IMR-90 (cell line): ENCODE measurements around the gene ADARB2. TPM values are rescaled to one million over a fixed set of nuclear protein-coding genes. Genes with fewer than 3 reads are reported as not detected.

ENCODE experiments used
- ATAC-seq: fragments of 200-7000 bp; cut with Tn5 transposase; 2 replicates; pipeline ENCODE4 v1.9.1; 2020; ENCODE audit warnings: low read depth, mild to moderate bottlenecking, moderate library complexity
- BruUV-seq: library from RNA; stranded (reverse); fragments of 400-500 nt; replicated peaks from 2 replicates; lab custom pipeline; 2021; lab: Mats Ljungman, UMichigan
- CTCF ChIA-PET: fragments of 300-600 bp; formaldehyde crosslinking; extraction: SDS; loops from one replicate; lab custom pipeline; 2021; ENCODE audit warnings: antibody characterized with exemption; lab: Yijun Ruan, JAX
- POLR2A ChIA-PET: fragments of 300-600 bp; sonication (Branson Sonifier 250); formaldehyde crosslinking; loops from one replicate; lab custom pipeline; 2022; ENCODE audit warnings: antibody characterized with exemption; ENCODE audit not compliant: unreplicated experiment; lab: Charles Lee
- DNase-seq: peaks from one replicate; pipeline ENCODE4 v3.0.0; 2013
- H2AFZ ChIP-seq: replicated peaks from 2 replicates; pipeline ENCODE3; 2013; ENCODE audit warnings: low read length, mild to moderate bottlenecking; ENCODE audit not compliant: poor library complexity
- H2AK5ac ChIP-seq: 2 replicates; pipeline ENCODE4 v1.6.1; 2013; ENCODE audit warnings: low read depth, low read length, inconsistent platforms
- H2AK9ac ChIP-seq: replicated peaks from 2 replicates; pipeline ENCODE3; 2013; ENCODE audit warnings: mild to moderate bottlenecking, low read depth, low read length, moderate library complexity; ENCODE audit not compliant: poor library complexity
- H2BK120ac ChIP-seq: 2 replicates; pipeline ENCODE4 v1.6.1; 2013; ENCODE audit warnings: low read depth, low read length, inconsistent platforms
- H2BK15ac ChIP-seq: 3 replicates; pipeline ENCODE4 v1.6.1; 2013; ENCODE audit warnings: low read depth, low read length, inconsistent platforms
- H2BK20ac ChIP-seq: 2 replicates; pipeline ENCODE4 v1.6.1; 2013; ENCODE audit warnings: low read depth, mild to moderate bottlenecking, inconsistent platforms, low read length, moderate library complexity
- H2BK5ac ChIP-seq: 2 replicates; pipeline ENCODE4 v1.6.1; 2013; ENCODE audit warnings: mild to moderate bottlenecking, low read depth, low read length, inconsistent platforms; ENCODE audit not compliant: poor library complexity, severe bottlenecking
- H3K14ac ChIP-seq: replicated peaks from 2 replicates; pipeline ENCODE4 v1.6.1; 2013; ENCODE audit warnings: low read depth, low read length, inconsistent platforms
- H3K18ac ChIP-seq: 2 replicates; pipeline ENCODE4 v1.6.1; 2013; ENCODE audit warnings: low read depth, low read length, control low read depth
- H3K23ac ChIP-seq: 2 replicates; pipeline ENCODE4 v1.6.1; 2013; ENCODE audit warnings: low read depth, low read length, inconsistent platforms
- H3K27ac ChIP-seq: 2 replicates; pipeline ENCODE4 v1.5.1; 2013; ENCODE audit warnings: mild to moderate bottlenecking, control low read depth, low read length; ENCODE audit not compliant: insufficient read depth
- H3K27me3 ChIP-seq: 2 replicates; pipeline ENCODE4 v1.6.1; 2013; ENCODE audit warnings: low read length; ENCODE audit not compliant: control insufficient read depth, insufficient read depth
- H3K36me3 ChIP-seq: 2 replicates; pipeline ENCODE4 v1.6.1; 2013; ENCODE audit warnings: low read length, mixed read lengths; ENCODE audit not compliant: control insufficient read depth, insufficient read depth
- H3K4ac ChIP-seq: 2 replicates; pipeline ENCODE4 v1.6.1; 2013; ENCODE audit warnings: low read depth, low read length, inconsistent platforms
- H3K4me1 ChIP-seq: 2 replicates; pipeline ENCODE4 v1.6.1; 2013; ENCODE audit warnings: low read length, mixed read lengths; ENCODE audit not compliant: control insufficient read depth, insufficient read depth
- H3K4me2 ChIP-seq: 2 replicates; pipeline ENCODE4 v1.6.1; 2013; ENCODE audit warnings: low read depth, mild to moderate bottlenecking, control low read depth, low read length, moderate library complexity
- H3K4me3 ChIP-seq: 2 replicates; pipeline ENCODE4 v1.5.1; 2013; ENCODE audit warnings: low read depth, mild to moderate bottlenecking, control low read depth, low read length, moderate library complexity; ENCODE audit not compliant: insufficient read depth
- H3K56ac ChIP-seq: 2 replicates; pipeline ENCODE4 v1.6.1; 2013; ENCODE audit warnings: low read length, inconsistent platforms; ENCODE audit not compliant: insufficient read depth; ENCODE audit errors: extremely low read depth
- H3K79me1 ChIP-seq, 2 experiments: 2 replicates each; pipeline ENCODE4 v1.6.1; 2013; ENCODE audit warnings: low read length in 2 of 2, inconsistent platforms in 1 of 2, low read depth in 1 of 2
- H3K9ac ChIP-seq: 2 replicates; pipeline ENCODE4 v1.6.1; 2013; ENCODE audit warnings: low read depth, low read length, control low read depth
- H3K9me1 ChIP-seq: 2 replicates; pipeline ENCODE4 v1.6.1; 2013; ENCODE audit warnings: low read length, inconsistent platforms; ENCODE audit not compliant: insufficient read depth
- H3K9me3 ChIP-seq: 2 replicates; pipeline ENCODE4 v1.6.1; 2013; ENCODE audit warnings: low read length; ENCODE audit not compliant: control insufficient read depth, insufficient read depth
- H4K20me1 ChIP-seq: 2 replicates; pipeline ENCODE4 v1.6.1; 2013; ENCODE audit warnings: low read length, inconsistent platforms; ENCODE audit not compliant: insufficient read depth
- H4K5ac ChIP-seq: 2 replicates; pipeline ENCODE4 v1.6.1; 2013; ENCODE audit warnings: mild to moderate bottlenecking, low read depth, low read length, control low read depth
- H4K8ac ChIP-seq, 2 experiments: 2 replicates each; pipeline ENCODE4 v1.6.1; 2013; ENCODE audit warnings: low read depth in 2 of 2, low read length in 2 of 2, control low read depth in 1 of 2, inconsistent platforms in 1 of 2
- H4K91ac ChIP-seq: 2 replicates; pipeline ENCODE4 v1.6.1; 2013; ENCODE audit warnings: low read depth, low read length, inconsistent platforms; ENCODE audit not compliant: insufficient read depth
- CEBPB ChIP-seq: IDR thresholded peaks from 2 replicates; pipeline ENCODE4 v1.6.1; 2012; ENCODE audit warnings: low read depth, low read length, improper control_type of control experiment
- CHD1 ChIP-seq: IDR thresholded peaks from 2 replicates; pipeline ENCODE4 v1.6.1; 2012; ENCODE audit warnings: low read depth, low read length, improper control_type of control experiment
- ELK1 ChIP-seq: fragments of 150-350 bp; IDR thresholded peaks from 2 replicates; pipeline ENCODE4 v1.6.1; 2016; ENCODE audit warnings: low read depth, mild to moderate bottlenecking, low read length, moderate library complexity, borderline replicate concordance
- FOS ChIP-seq: fragments of 150-350 bp; IDR thresholded peaks from 2 replicates; pipeline ENCODE4 v1.6.1; 2016; ENCODE audit warnings: low read depth, low read length
- MAFK ChIP-seq: IDR thresholded peaks from 2 replicates; pipeline ENCODE4 v1.6.1; 2012; ENCODE audit warnings: low read depth, low read length, improper control_type of control experiment
- MAZ ChIP-seq: IDR thresholded peaks from 2 replicates; pipeline ENCODE4 v1.6.1; 2012; ENCODE audit warnings: low read depth, mild to moderate bottlenecking, low read length, improper control_type of control experiment, moderate library complexity, borderline replicate concordance
- MXI1 ChIP-seq: IDR thresholded peaks from 2 replicates; pipeline ENCODE4 v1.6.1; 2012; ENCODE audit warnings: low read depth, mild to moderate bottlenecking, low read length, moderate library complexity, borderline replicate concordance
- NFE2L2 ChIP-seq: fragments of 150-350 bp; IDR thresholded peaks from 2 replicates; pipeline ENCODE4 v1.6.1; 2016; ENCODE audit warnings: low read depth, mild to moderate bottlenecking, low read length
- POLR2A ChIP-seq: IDR thresholded peaks from 2 replicates; pipeline ENCODE4 v1.6.1; 2012; ENCODE audit warnings: mild to moderate bottlenecking, low read depth, low read length
- RAD21 ChIP-seq: IDR thresholded peaks from 2 replicates; pipeline ENCODE4 v1.6.1; 2012; ENCODE audit warnings: low read length, improper control_type of control experiment
- RCOR1 ChIP-seq: IDR thresholded peaks from 2 replicates; pipeline ENCODE4 v1.6.1; 2012; ENCODE audit warnings: mild to moderate bottlenecking, low read length, improper control_type of control experiment; ENCODE audit not compliant: insufficient replicate concordance
- RFX5 ChIP-seq: IDR thresholded peaks from 2 replicates; pipeline ENCODE4 v1.8.0; 2012; ENCODE audit warnings: low read depth, mild to moderate bottlenecking, low read length, moderate library complexity
- SMC3 ChIP-seq: fragments of 150-350 bp; IDR thresholded peaks from 2 replicates; pipeline ENCODE4 v1.6.1; 2016; ENCODE audit warnings: low read depth, mild to moderate bottlenecking, antibody characterized with exemption, low read length, moderate library complexity
- WGBS, 2 experiments: methylation state at CpG; one replicate each; pipeline versions ENCODE4 v1.1.5 to v1.1.7; 2013; ENCODE audit warnings: missing lambda C conversion rate in 2 of 2; ENCODE audit not compliant: insufficient read length in 1 of 2; ENCODE audit errors: extremely low coverage in 2 of 2; 5-methylcytosine and 5-hydroxymethylcytosine counted together
- dilution Hi-C: fragments of 300-500 bp; cut with HindIII; formaldehyde crosslinking; loops from one replicate; pipeline ENCODE4 v1.14.3; 2018; ENCODE audit warnings: low sequenced_read_pairs; ENCODE audit not compliant: unreplicated experiment
- in situ Hi-C: fragments of 300-500 bp; cut with MboI; formaldehyde crosslinking; loops from 3 replicates; pipeline ENCODE4 v1.14.3; 2019; ENCODE audit warnings: low sequenced_read_pairs, inconsistent platforms, mixed read lengths
- intact Hi-C: fragments of 100-400 bp; cut with micrococcal nuclease; formaldehyde crosslinking; loops from 2 replicates; pipeline ENCODE4 v1.10.0; 2022
- polyA plus RNA-seq, 3 experiments: library from polyadenylated mRNA; depleted of rRNA; stranded (reverse); fragments of >200 nt; gene quantifications; 2 replicates each; pipeline ENCODE4 v1.2.3, GENCODE V29; 2012; ENCODE audit warnings: low replicate concordance in 1 of 3
- total RNA-seq: library from RNA; depleted of rRNA; stranded (reverse); fragments of >200 nt; gene quantifications from 2 replicates; pipeline ENCODE4 v1.2.3, GENCODE V29; 2012
- TF ChIP-seq, protein P1 (sequence below): fragments of 150-350 bp; IDR thresholded peaks from 2 replicates; pipeline ENCODE4 v1.6.1; 2017; ENCODE audit warnings: mild to moderate bottlenecking, antibody characterized with exemption, low read length, low read depth
- TF ChIP-seq, protein P2 (sequence below): conservative IDR thresholded peaks from 2 replicates; pipeline ENCODE4 v1.5.1; 2012; ENCODE audit warnings: mild to moderate bottlenecking, low read depth, low read length, improper control_type of control experiment

ADARB2 gene
- total and polyA plus RNA-seq, 2 of the 4 experiments (the other 2 are of a cell fraction), result not detected

- no peak overlapping the region for H2AK5ac ChIP-seq
- H4K8ac ChIP-seq, result no peak overlapping the region
- H3K18ac ChIP-seq, result no peak overlapping the region
- no peaks in the 10 kb centered on the region for H3K27me3 ChIP-seq
- no peak overlapping the region for H2BK5ac ChIP-seq
- peaks cover 26% of the 10 kb centered on the region for H3K9me3 ChIP-seq
- no peaks in the 10 kb centered on the region for H3K4me1 ChIP-seq
- no peak overlapping the region for H4K5ac ChIP-seq
- no peaks in the 10 kb centered on the region for H3K9me1 ChIP-seq
- no peak overlapping the region for H3K23ac ChIP-seq
- in situ Hi-C loops, result no loop called here
- intact Hi-C loops, result no loop called here
- no peak for TF ChIP-seq NFE2L2
- no peak for TF ChIP-seq MAZ
- no peak for TF ChIP-seq POLR2A
- TF ChIP-seq FOS, result no peak
- no peak for TF ChIP-seq RAD21
- TF ChIP-seq CEBPB, result no peak
- no peak for TF ChIP-seq CHD1
- no peak for TF ChIP-seq SMC3
- TF ChIP-seq, protein P1, sequence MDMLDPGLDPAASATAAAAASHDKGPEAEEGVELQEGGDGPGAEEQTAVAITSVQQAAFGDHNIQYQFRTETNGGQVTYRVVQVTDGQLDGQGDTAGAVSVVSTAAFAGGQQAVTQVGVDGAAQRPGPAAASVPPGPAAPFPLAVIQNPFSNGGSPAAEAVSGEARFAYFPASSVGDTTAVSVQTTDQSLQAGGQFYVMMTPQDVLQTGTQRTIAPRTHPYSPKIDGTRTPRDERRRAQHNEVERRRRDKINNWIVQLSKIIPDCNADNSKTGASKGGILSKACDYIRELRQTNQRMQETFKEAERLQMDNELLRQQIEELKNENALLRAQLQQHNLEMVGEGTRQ, result no peak
- TF ChIP-seq ELK1, result no peak
- no peak for TF ChIP-seq RFX5
- TF ChIP-seq RCOR1, result no peak
- TF ChIP-seq MXI1, result no peak
- TF ChIP-seq, protein P2, sequence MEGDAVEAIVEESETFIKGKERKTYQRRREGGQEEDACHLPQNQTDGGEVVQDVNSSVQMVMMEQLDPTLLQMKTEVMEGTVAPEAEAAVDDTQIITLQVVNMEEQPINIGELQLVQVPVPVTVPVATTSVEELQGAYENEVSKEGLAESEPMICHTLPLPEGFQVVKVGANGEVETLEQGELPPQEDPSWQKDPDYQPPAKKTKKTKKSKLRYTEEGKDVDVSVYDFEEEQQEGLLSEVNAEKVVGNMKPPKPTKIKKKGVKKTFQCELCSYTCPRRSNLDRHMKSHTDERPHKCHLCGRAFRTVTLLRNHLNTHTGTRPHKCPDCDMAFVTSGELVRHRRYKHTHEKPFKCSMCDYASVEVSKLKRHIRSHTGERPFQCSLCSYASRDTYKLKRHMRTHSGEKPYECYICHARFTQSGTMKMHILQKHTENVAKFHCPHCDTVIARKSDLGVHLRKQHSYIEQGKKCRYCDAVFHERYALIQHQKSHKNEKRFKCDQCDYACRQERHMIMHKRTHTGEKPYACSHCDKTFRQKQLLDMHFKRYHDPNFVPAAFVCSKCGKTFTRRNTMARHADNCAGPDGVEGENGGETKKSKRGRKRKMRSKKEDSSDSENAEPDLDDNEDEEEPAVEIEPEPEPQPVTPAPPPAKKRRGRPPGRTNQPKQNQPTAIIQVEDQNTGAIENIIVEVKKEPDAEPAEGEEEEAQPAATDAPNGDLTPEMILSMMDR, result no peak
- TF ChIP-seq MAFK, result no peak
- ChIA-PET POLR2A (no interaction called here), CTCF (no interaction called here)
- H3K4ac ChIP-seq, result no peak overlapping the region
- no peak overlapping the region for H2AK9ac ChIP-seq
- no peaks in the 10 kb centered on the region for H3K36me3 ChIP-seq
- no peaks in the 10 kb centered on the region for H3K79me1 ChIP-seq
- no peak overlapping the region for H3K9ac ChIP-seq
- H4K91ac ChIP-seq, result no peak overlapping the region
- H3K27ac ChIP-seq, result no peak overlapping the region
- no peak overlapping the region for H2BK120ac ChIP-seq
- no peaks in the 10 kb centered on the region for H4K20me1 ChIP-seq
- dilution Hi-C loops, result no loop called here
- H3K56ac ChIP-seq, result no peak overlapping the region
- no peak overlapping the region for H3K14ac ChIP-seq
- H2AFZ ChIP-seq, result no peak overlapping the region
- H2BK20ac ChIP-seq, result no peak overlapping the region
- H3K4me2 ChIP-seq, result no peak overlapping the region
- H2BK15ac ChIP-seq, result no peak overlapping the region
- DNase-seq, result no peak
- no peak overlapping the region for H3K4me3 ChIP-seq
- ATAC-seq, result no peak
- no TSS peak for BruUV-seq
- 74% methylated on average over 6 of the region's 18 CpGs; no CpG with 5 or more reads in 1 of the 2 experiments for WGBS, 2 experiments
Measured at GRCh38 chr10:1715821-1716220, 21.5 kb downstream of the ADARB2 start.
